IMR-90 (cell line): ENCODE results near the gene QSOX2. TPM values are rescaled to one million over a fixed set of nuclear protein-coding genes. Genes with fewer than 3 reads are reported as not detected.

Experiments used
- ATAC-seq: fragments of 200-7000 bp; cut with Tn5 transposase; 2 replicates; pipeline ENCODE4 v1.9.1; 2020; ENCODE audit warnings: low read depth, mild to moderate bottlenecking, moderate library complexity
- BruUV-seq: library from RNA; stranded (reverse); fragments of 400-500 nt; replicated peaks from 2 replicates; lab custom pipeline; 2021; lab: Mats Ljungman, UMichigan
- CTCF ChIA-PET: fragments of 300-600 bp; formaldehyde crosslinking; extraction: SDS; loops from one replicate; lab custom pipeline; 2021; ENCODE audit warnings: antibody characterized with exemption; lab: Yijun Ruan, JAX
- POLR2A ChIA-PET: fragments of 300-600 bp; sonication (Branson Sonifier 250); formaldehyde crosslinking; loops from one replicate; lab custom pipeline; 2022; ENCODE audit warnings: antibody characterized with exemption; ENCODE audit not compliant: unreplicated experiment; lab: Charles Lee
- DNase-seq: peaks from one replicate; pipeline ENCODE4 v3.0.0; 2013
- H2AFZ ChIP-seq: replicated peaks from 2 replicates; pipeline ENCODE3; 2013; ENCODE audit warnings: low read length, mild to moderate bottlenecking; ENCODE audit not compliant: poor library complexity
- H2AK5ac ChIP-seq: 2 replicates; pipeline ENCODE4 v1.6.1; 2013; ENCODE audit warnings: low read depth, low read length, inconsistent platforms
- H2AK9ac ChIP-seq: replicated peaks from 2 replicates; pipeline ENCODE3; 2013; ENCODE audit warnings: mild to moderate bottlenecking, low read depth, low read length, moderate library complexity; ENCODE audit not compliant: poor library complexity
- H2BK120ac ChIP-seq: 2 replicates; pipeline ENCODE4 v1.6.1; 2013; ENCODE audit warnings: low read depth, low read length, inconsistent platforms
- H2BK15ac ChIP-seq: 3 replicates; pipeline ENCODE4 v1.6.1; 2013; ENCODE audit warnings: low read depth, low read length, inconsistent platforms
- H2BK20ac ChIP-seq: 2 replicates; pipeline ENCODE4 v1.6.1; 2013; ENCODE audit warnings: low read depth, mild to moderate bottlenecking, inconsistent platforms, low read length, moderate library complexity
- H2BK5ac ChIP-seq: 2 replicates; pipeline ENCODE4 v1.6.1; 2013; ENCODE audit warnings: mild to moderate bottlenecking, low read depth, low read length, inconsistent platforms; ENCODE audit not compliant: poor library complexity, severe bottlenecking
- H3K14ac ChIP-seq: replicated peaks from 2 replicates; pipeline ENCODE4 v1.6.1; 2013; ENCODE audit warnings: low read depth, low read length, inconsistent platforms
- H3K18ac ChIP-seq: 2 replicates; pipeline ENCODE4 v1.6.1; 2013; ENCODE audit warnings: low read depth, low read length, control low read depth
- H3K23ac ChIP-seq: 2 replicates; pipeline ENCODE4 v1.6.1; 2013; ENCODE audit warnings: low read depth, low read length, inconsistent platforms
- H3K27ac ChIP-seq: 2 replicates; pipeline ENCODE4 v1.5.1; 2013; ENCODE audit warnings: mild to moderate bottlenecking, control low read depth, low read length; ENCODE audit not compliant: insufficient read depth
- H3K27me3 ChIP-seq: 2 replicates; pipeline ENCODE4 v1.6.1; 2013; ENCODE audit warnings: low read length; ENCODE audit not compliant: control insufficient read depth, insufficient read depth
- H3K36me3 ChIP-seq: 2 replicates; pipeline ENCODE4 v1.6.1; 2013; ENCODE audit warnings: low read length, mixed read lengths; ENCODE audit not compliant: control insufficient read depth, insufficient read depth
- H3K4ac ChIP-seq: 2 replicates; pipeline ENCODE4 v1.6.1; 2013; ENCODE audit warnings: low read depth, low read length, inconsistent platforms
- H3K4me1 ChIP-seq: 2 replicates; pipeline ENCODE4 v1.6.1; 2013; ENCODE audit warnings: low read length, mixed read lengths; ENCODE audit not compliant: control insufficient read depth, insufficient read depth
- H3K4me2 ChIP-seq: 2 replicates; pipeline ENCODE4 v1.6.1; 2013; ENCODE audit warnings: low read depth, mild to moderate bottlenecking, control low read depth, low read length, moderate library complexity
- H3K4me3 ChIP-seq: 2 replicates; pipeline ENCODE4 v1.5.1; 2013; ENCODE audit warnings: low read depth, mild to moderate bottlenecking, control low read depth, low read length, moderate library complexity; ENCODE audit not compliant: insufficient read depth
- H3K56ac ChIP-seq: 2 replicates; pipeline ENCODE4 v1.6.1; 2013; ENCODE audit warnings: low read length, inconsistent platforms; ENCODE audit not compliant: insufficient read depth; ENCODE audit errors: extremely low read depth
- H3K79me1 ChIP-seq, 2 experiments: 2 replicates each; pipeline ENCODE4 v1.6.1; 2013; ENCODE audit warnings: low read length in 2 of 2, inconsistent platforms in 1 of 2, low read depth in 1 of 2
- H3K9ac ChIP-seq: 2 replicates; pipeline ENCODE4 v1.6.1; 2013; ENCODE audit warnings: low read depth, low read length, control low read depth
- H3K9me1 ChIP-seq: 2 replicates; pipeline ENCODE4 v1.6.1; 2013; ENCODE audit warnings: low read length, inconsistent platforms; ENCODE audit not compliant: insufficient read depth
- H3K9me3 ChIP-seq: 2 replicates; pipeline ENCODE4 v1.6.1; 2013; ENCODE audit warnings: low read length; ENCODE audit not compliant: control insufficient read depth, insufficient read depth
- H4K20me1 ChIP-seq: 2 replicates; pipeline ENCODE4 v1.6.1; 2013; ENCODE audit warnings: low read length, inconsistent platforms; ENCODE audit not compliant: insufficient read depth
- H4K5ac ChIP-seq: 2 replicates; pipeline ENCODE4 v1.6.1; 2013; ENCODE audit warnings: mild to moderate bottlenecking, low read depth, low read length, control low read depth
- H4K8ac ChIP-seq, 2 experiments: 2 replicates each; pipeline ENCODE4 v1.6.1; 2013; ENCODE audit warnings: low read depth in 2 of 2, low read length in 2 of 2, control low read depth in 1 of 2, inconsistent platforms in 1 of 2
- H4K91ac ChIP-seq: 2 replicates; pipeline ENCODE4 v1.6.1; 2013; ENCODE audit warnings: low read depth, low read length, inconsistent platforms; ENCODE audit not compliant: insufficient read depth
- BHLHE40 ChIP-seq: fragments of 150-350 bp; IDR thresholded peaks from 2 replicates; pipeline ENCODE4 v1.6.1; 2016; ENCODE audit warnings: mild to moderate bottlenecking, low read depth, low read length
- CEBPB ChIP-seq: IDR thresholded peaks from 2 replicates; pipeline ENCODE4 v1.6.1; 2012; ENCODE audit warnings: low read depth, low read length, improper control_type of control experiment
- CTCF ChIP-seq: conservative IDR thresholded peaks from 2 replicates; pipeline ENCODE4 v1.5.1; 2012; ENCODE audit warnings: mild to moderate bottlenecking, low read depth, low read length, improper control_type of control experiment
- ELK1 ChIP-seq: fragments of 150-350 bp; IDR thresholded peaks from 2 replicates; pipeline ENCODE4 v1.6.1; 2016; ENCODE audit warnings: low read depth, mild to moderate bottlenecking, low read length, moderate library complexity, borderline replicate concordance
- FOS ChIP-seq: fragments of 150-350 bp; IDR thresholded peaks from 2 replicates; pipeline ENCODE4 v1.6.1; 2016; ENCODE audit warnings: low read depth, low read length
- MAFK ChIP-seq: IDR thresholded peaks from 2 replicates; pipeline ENCODE4 v1.6.1; 2012; ENCODE audit warnings: low read depth, low read length, improper control_type of control experiment
- MAZ ChIP-seq: IDR thresholded peaks from 2 replicates; pipeline ENCODE4 v1.6.1; 2012; ENCODE audit warnings: low read depth, mild to moderate bottlenecking, low read length, improper control_type of control experiment, moderate library complexity, borderline replicate concordance
- MXI1 ChIP-seq: IDR thresholded peaks from 2 replicates; pipeline ENCODE4 v1.6.1; 2012; ENCODE audit warnings: low read depth, mild to moderate bottlenecking, low read length, moderate library complexity, borderline replicate concordance
- NFE2L2 ChIP-seq: fragments of 150-350 bp; IDR thresholded peaks from 2 replicates; pipeline ENCODE4 v1.6.1; 2016; ENCODE audit warnings: low read depth, mild to moderate bottlenecking, low read length
- POLR2A ChIP-seq: IDR thresholded peaks from 2 replicates; pipeline ENCODE4 v1.6.1; 2012; ENCODE audit warnings: mild to moderate bottlenecking, low read depth, low read length
- RAD21 ChIP-seq: IDR thresholded peaks from 2 replicates; pipeline ENCODE4 v1.6.1; 2012; ENCODE audit warnings: low read length, improper control_type of control experiment
- RCOR1 ChIP-seq: IDR thresholded peaks from 2 replicates; pipeline ENCODE4 v1.6.1; 2012; ENCODE audit warnings: mild to moderate bottlenecking, low read length, improper control_type of control experiment; ENCODE audit not compliant: insufficient replicate concordance
- RFX5 ChIP-seq: IDR thresholded peaks from 2 replicates; pipeline ENCODE4 v1.8.0; 2012; ENCODE audit warnings: low read depth, mild to moderate bottlenecking, low read length, moderate library complexity
- SMC3 ChIP-seq: fragments of 150-350 bp; IDR thresholded peaks from 2 replicates; pipeline ENCODE4 v1.6.1; 2016; ENCODE audit warnings: low read depth, mild to moderate bottlenecking, antibody characterized with exemption, low read length, moderate library complexity
- USF2 ChIP-seq: fragments of 150-350 bp; IDR thresholded peaks from 2 replicates; pipeline ENCODE4 v1.6.1; 2017; ENCODE audit warnings: mild to moderate bottlenecking, antibody characterized with exemption, low read length, low read depth
- WGBS, 2 experiments: methylation state at CpG; one replicate each; pipeline versions ENCODE4 v1.1.5 to v1.1.7; 2013; ENCODE audit warnings: missing lambda C conversion rate in 2 of 2; ENCODE audit not compliant: insufficient read length in 1 of 2; ENCODE audit errors: extremely low coverage in 2 of 2; 5-methylcytosine and 5-hydroxymethylcytosine counted together
- dilution Hi-C: fragments of 300-500 bp; cut with HindIII; formaldehyde crosslinking; loops from one replicate; pipeline ENCODE4 v1.14.3; 2018; ENCODE audit warnings: low sequenced_read_pairs; ENCODE audit not compliant: unreplicated experiment
- in situ Hi-C: fragments of 300-500 bp; cut with MboI; formaldehyde crosslinking; loops from 3 replicates; pipeline ENCODE4 v1.14.3; 2019; ENCODE audit warnings: low sequenced_read_pairs, inconsistent platforms, mixed read lengths
- intact Hi-C: fragments of 100-400 bp; cut with micrococcal nuclease; formaldehyde crosslinking; loops from 2 replicates; pipeline ENCODE4 v1.10.0; 2022
- polyA plus RNA-seq, 3 experiments: library from polyadenylated mRNA; depleted of rRNA; stranded (reverse); fragments of >200 nt; gene quantifications; 2 replicates each; pipeline ENCODE4 v1.2.3, GENCODE V29; 2012; ENCODE audit warnings: low replicate concordance in 1 of 3
- total RNA-seq: library from RNA; depleted of rRNA; stranded (reverse); fragments of >200 nt; gene quantifications from 2 replicates; pipeline ENCODE4 v1.2.3, GENCODE V29; 2012

The QSOX2 gene
- total and polyA plus RNA-seq, 2 of the 4 experiments (the other 2 are of a cell fraction): 5.9 to 12.9 TPM

GRCh38 chr9:136212345-136212950 is 33.2 kb downstream of the QSOX2 start:
- CTCF ChIA-PET: no interaction called here

More at GRCh38 chr9:136212345-136212950, 33.2 kb downstream of the QSOX2 start:
- dilution Hi-C loops (no loop called here), in situ Hi-C loops (no loop called here), intact Hi-C loops (no loop called here)
- 74% methylated on average over 12 of the region's 28 CpGs; no CpG with 5 or more reads in 1 of the 2 experiments for WGBS, 2 experiments
- no peak for ATAC-seq
- Histone ChIP-seq H2AFZ (no peak overlapping the region), H3K27me3 (no peaks in the 10 kb centered on the region), H2AK5ac (no peak overlapping the region), H3K4me3 (no peak overlapping the region), H3K27ac (no peak overlapping the region), H4K91ac (no peak overlapping the region), H2BK15ac (no peak overlapping the region), H4K8ac (no peak overlapping the region), H3K4me1 (no peaks in the 10 kb centered on the region), H4K20me1 (no peaks in the 10 kb centered on the region; the same call in 1 of the 2 replicates), H3K14ac (no peak overlapping the region), H3K56ac (no peak overlapping the region), H3K9me1 (no peaks in the 10 kb centered on the region), H3K23ac (no peak overlapping the region), H3K4ac (no peak overlapping the region), H3K36me3 (peaks cover 16% of the 10 kb centered on the region), H3K18ac (no peak overlapping the region), H3K4me2 (no peak overlapping the region), H3K9me3 (0 out of 2 replicates have a peak, but pooled peaks cover 3% of the 10 kb centered on the region), H3K79me1 (no peaks in the 10 kb centered on the region), H2BK20ac (no peak overlapping the region), H2BK5ac (no peak overlapping the region), H3K9ac (no peak overlapping the region), H4K5ac (no peak overlapping the region), H2BK120ac (no peak overlapping the region), H2AK9ac (no peak overlapping the region)
- POLR2A ChIA-PET: no interaction called here
- no peak for TF ChIP-seq ELK1
- no peak for TF ChIP-seq MAFK
- no peak for TF ChIP-seq RCOR1
- TF ChIP-seq MAZ: no peak
- no peak for TF ChIP-seq BHLHE40
- TF ChIP-seq RAD21: no peak
- no peak for TF ChIP-seq RFX5
- no peak for TF ChIP-seq FOS
- no peak for TF ChIP-seq MXI1
- TF ChIP-seq CTCF: no peak
- no peak for TF ChIP-seq SMC3
- TF ChIP-seq POLR2A: no peak
- no peak for TF ChIP-seq USF2
- TF ChIP-seq NFE2L2: no peak
- no peak for TF ChIP-seq CEBPB
- no TSS peak for BruUV-seq
- no peak for DNase-seq
